Kidney (tissue), 14 donors: Measurements from ENCODE around the gene GLCE. TPM values are rescaled to one million over a fixed set of nuclear protein-coding genes. Genes with fewer than 3 reads are reported as not detected.

Source experiments
- DNase-seq, 5 donors: peaks; one replicate each; pipeline ENCODE4 v3.0.0-alpha.2; 2013 to 2020
- FAIRE-seq: peaks from 2 replicates; lab custom pipeline; 2012; peaks lifted over from hg19 to GRCh38; lab: Jason Lieb, UNC
- H3K27ac ChIP-seq, 2 donors: one replicate each; pipeline ENCODE4 v1.7.0; 2013; ENCODE audit warnings: low read depth in 2 of 2, low read length in 2 of 2, inconsistent platforms in 1 of 2
- H3K27me3 ChIP-seq: one replicate; pipeline ENCODE4 v1.7.1; 2013; ENCODE audit warnings: low read length, inconsistent platforms; ENCODE audit not compliant: control insufficient read depth, insufficient read depth
- H3K36me3 ChIP-seq, 3 donors: one replicate each; pipeline versions ENCODE4 v1.7.0 to v1.7.1; 2013; ENCODE audit warnings: low read length in 3 of 3, control low read depth in 1 of 3, inconsistent platforms in 1 of 3; ENCODE audit not compliant: insufficient read depth in 3 of 3, control insufficient read depth in 2 of 3
- H3K4me1 ChIP-seq, 3 donors: one replicate each; pipeline versions ENCODE4 v1.7.0 to v1.7.1; 2013; ENCODE audit warnings: low read length in 3 of 3, inconsistent platforms in 1 of 3, low read depth in 1 of 3; ENCODE audit not compliant: control insufficient read depth in 2 of 3, insufficient read depth in 2 of 3
- H3K4me3 ChIP-seq, 3 donors: one replicate each; pipeline versions ENCODE4 v1.7.0 to v1.8.1; 2013; ENCODE audit warnings: low read length in 3 of 3, control low read depth in 1 of 3, inconsistent platforms in 1 of 3
- H3K9ac ChIP-seq, 3 donors: one replicate each; pipeline versions ENCODE4 v1.7.0 to v1.7.1; 2013; ENCODE audit warnings: low read length in 3 of 3, control low read depth in 1 of 3, inconsistent platforms in 1 of 3
- H3K9me3 ChIP-seq, 3 donors: one replicate each; pipeline versions ENCODE4 v1.7.0 to v1.7.1; 2013; ENCODE audit warnings: low read length in 3 of 3, control low read depth in 1 of 3, inconsistent platforms in 1 of 3; ENCODE audit not compliant: control insufficient read depth in 2 of 3, insufficient read depth in 1 of 3
- intact Hi-C: fragments of 100-400 bp; cut with DNase I; formaldehyde crosslinking; loops from one replicate; pipeline ENCODE4 v1.11.1; 2022
- polyA plus RNA-seq: library from polyadenylated mRNA; stranded (reverse); fragments of 350-450 nt; fragmentation: Illumina TruSeq; extraction: RNeasy Lipid Tissue Mini Kit (QIAGEN cat#74804); gene quantifications from one replicate; pipeline ENCODE4 v1.2.3, GENCODE V29; 2014; ENCODE audit warnings: low read depth, low replicate concordance; ENCODE audit not compliant: insufficient read depth
- total RNA-seq: library from RNA; stranded (reverse); fragmentation: NEBNext Ultra II Directional; extraction: Animal tissue kit (Norgen Biotek cat#: 25700); gene quantifications from one replicate; pipeline ENCODE4 v1.2.1, GENCODE V29; 2021
- TF ChIP-seq, protein P1 (sequence below): IDR thresholded peaks from 3 replicates; pipeline ENCODE4 v1.5.1; 2012; ENCODE audit warnings: mild to moderate bottlenecking, moderate library complexity, borderline replicate concordance; ENCODE audit not compliant: insufficient read depth; ENCODE audit errors: extremely low read depth
- donor health status: control.
- donor health status: control.
- donor health status: control.
- donor health status: control.
- donor health status: control.
- donor health status: DM: yes; HTN: yes; CAD: no.
- donor health status: Normal renal cell carcinoma (clear cell type).

GLCE gene
- total and polyA plus RNA-seq, 2 donors from 2014 or later, result 14.9 to 18.0 TPM

DNA sequence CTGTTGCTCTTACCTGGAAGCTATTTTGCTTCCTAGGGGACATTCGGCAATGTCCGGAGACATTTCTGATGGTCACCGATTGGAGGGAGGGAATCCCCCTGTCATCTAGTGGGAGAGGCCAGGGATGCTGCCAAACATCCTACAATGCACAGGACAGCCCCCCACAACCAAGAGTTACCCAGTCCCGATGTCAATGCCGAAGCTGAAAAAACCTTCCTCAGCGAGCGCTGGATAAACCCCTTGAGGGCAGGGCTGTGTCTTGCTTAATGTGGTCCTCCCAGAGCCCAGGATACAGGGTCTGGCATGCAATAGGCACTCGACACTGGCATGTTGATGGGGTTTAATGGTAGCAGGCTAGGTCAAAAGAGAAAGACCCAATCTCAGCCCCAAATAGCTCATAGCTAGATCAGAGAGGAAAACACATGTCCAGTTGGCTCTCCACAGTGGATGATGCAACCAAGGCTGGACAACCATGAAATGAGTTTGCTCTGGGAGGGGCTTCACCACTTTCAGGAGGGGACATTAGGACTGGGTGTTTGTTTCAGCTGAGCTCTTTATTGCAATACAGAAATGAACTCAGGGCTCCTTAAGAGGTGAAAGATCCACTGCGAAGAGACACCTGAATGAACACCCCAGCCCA, 121.8 kb downstream of the GLCE start:
- no peaks in the 10 kb centered on the region for H3K36me3 ChIP-seq
- peaks cover 0 to 10% (median 10%) of the 10 kb centered on the region in 3 donors for H3K4me1 ChIP-seq
- H3K27me3 ChIP-seq, result no peaks in the 10 kb centered on the region
- DNase-seq (no peak), FAIRE-seq (no peak)
- intact Hi-C loops, result no loop called here
- H3K9me3 ChIP-seq, result no peaks in the 10 kb centered on the region
- TF ChIP-seq, protein P1, sequence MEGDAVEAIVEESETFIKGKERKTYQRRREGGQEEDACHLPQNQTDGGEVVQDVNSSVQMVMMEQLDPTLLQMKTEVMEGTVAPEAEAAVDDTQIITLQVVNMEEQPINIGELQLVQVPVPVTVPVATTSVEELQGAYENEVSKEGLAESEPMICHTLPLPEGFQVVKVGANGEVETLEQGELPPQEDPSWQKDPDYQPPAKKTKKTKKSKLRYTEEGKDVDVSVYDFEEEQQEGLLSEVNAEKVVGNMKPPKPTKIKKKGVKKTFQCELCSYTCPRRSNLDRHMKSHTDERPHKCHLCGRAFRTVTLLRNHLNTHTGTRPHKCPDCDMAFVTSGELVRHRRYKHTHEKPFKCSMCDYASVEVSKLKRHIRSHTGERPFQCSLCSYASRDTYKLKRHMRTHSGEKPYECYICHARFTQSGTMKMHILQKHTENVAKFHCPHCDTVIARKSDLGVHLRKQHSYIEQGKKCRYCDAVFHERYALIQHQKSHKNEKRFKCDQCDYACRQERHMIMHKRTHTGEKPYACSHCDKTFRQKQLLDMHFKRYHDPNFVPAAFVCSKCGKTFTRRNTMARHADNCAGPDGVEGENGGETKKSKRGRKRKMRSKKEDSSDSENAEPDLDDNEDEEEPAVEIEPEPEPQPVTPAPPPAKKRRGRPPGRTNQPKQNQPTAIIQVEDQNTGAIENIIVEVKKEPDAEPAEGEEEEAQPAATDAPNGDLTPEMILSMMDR, result no peak
- no peak overlapping the region for H3K9ac ChIP-seq
- no peak overlapping the region for H3K27ac ChIP-seq
- no peak overlapping the region for H3K4me3 ChIP-seq

DNA sequence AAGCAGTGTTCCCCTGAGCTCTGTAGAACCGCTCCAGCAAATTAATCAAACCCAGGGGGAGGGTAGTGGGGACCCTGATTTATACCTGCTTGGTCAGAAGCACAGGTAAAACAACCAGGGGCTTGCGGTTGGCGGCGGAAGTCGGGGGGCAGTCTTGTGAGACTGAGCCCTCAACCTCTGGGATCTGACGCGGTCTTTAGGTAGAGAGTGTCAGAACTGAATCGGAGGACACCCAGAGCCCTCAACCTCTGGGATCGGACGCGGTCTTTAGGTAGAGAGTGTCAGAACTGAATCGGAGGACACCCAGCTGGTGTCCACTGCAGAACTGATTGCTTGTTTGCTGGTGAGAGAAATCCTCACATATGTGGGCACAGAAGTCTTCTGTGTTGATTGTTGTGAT, 125.4 kb downstream of the GLCE start:
- DNase-seq, result no peak
- H3K36me3 ChIP-seq, result no peaks in the 10 kb centered on the region
- H3K27ac ChIP-seq, result no peak overlapping the region
- no peak overlapping the region for H3K9ac ChIP-seq
- no peaks in the 10 kb centered on the region for H3K9me3 ChIP-seq
- peaks cover 0 to 26% (median 4%) of the 10 kb centered on the region in 3 donors for H3K4me1 ChIP-seq
- intact Hi-C loops, result no loop called here
- H3K4me3 ChIP-seq, result no peak overlapping the region
- H3K27me3 ChIP-seq, result no peaks in the 10 kb centered on the region
- FAIRE-seq, result no peak
- TF ChIP-seq, protein P1, result no peak

DNA sequence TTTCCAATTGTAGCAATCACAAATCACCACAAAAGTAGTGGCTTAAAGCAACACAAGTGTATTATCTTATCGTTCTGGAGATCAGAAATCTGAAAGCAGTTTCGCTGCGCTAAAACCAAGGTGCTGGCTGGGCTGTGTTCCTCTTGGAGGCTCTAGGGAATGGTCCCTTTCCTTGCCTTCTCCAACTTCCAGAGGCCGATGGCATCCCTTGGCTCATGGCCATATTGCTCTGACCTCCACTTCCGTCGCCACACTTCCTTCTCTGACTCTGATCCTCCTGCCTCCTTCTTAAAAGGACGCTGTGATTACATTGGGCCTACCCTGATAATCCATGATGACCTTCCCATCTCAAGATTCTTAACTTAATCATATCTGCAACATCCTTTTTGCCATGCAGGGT, 127.6 kb downstream of the GLCE start:
- TF ChIP-seq, protein P1, result no peak
- H3K27me3 ChIP-seq, result no peaks in the 10 kb centered on the region
- intact Hi-C loops, result no loop called here
- no peak for FAIRE-seq
- peaks cover 0 to 25% (median 0%) of the 10 kb centered on the region in 3 donors for H3K4me1 ChIP-seq
- no peaks in the 10 kb centered on the region for H3K36me3 ChIP-seq
- no peak overlapping the region for H3K4me3 ChIP-seq
- peak overlapping the region in 1 of 2 donors; percentile 42 for H3K27ac ChIP-seq
- no peaks in the 10 kb centered on the region for H3K9me3 ChIP-seq
- DNase-seq, result no peak
- H3K9ac ChIP-seq, result no peak overlapping the region
